Measurements from ENCODE around the gene AP2A2.

DNA sequence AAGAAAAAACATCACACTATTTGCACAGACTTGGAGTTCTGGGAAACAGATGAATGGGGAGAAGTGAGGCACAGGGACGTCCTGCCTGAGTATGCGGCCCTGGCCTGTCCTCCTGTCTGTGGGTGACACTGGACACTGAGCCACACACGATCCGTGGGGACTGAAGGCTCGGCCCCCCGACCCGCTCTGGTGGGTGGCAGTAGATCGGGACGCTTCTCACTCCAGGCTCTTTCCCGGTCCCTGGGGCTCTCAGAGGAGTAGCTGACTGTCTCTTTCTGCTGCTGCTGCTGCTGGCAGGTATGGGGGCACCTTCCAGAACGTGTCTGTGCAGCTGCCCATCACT, 83.1 kb downstream of the AP2A2 start:
- TF ChIP-seq CTCF (IDR thresholded peaks at IDR 0.05 in 8 of 11, conservative IDR thresholded peaks at IDR 0.05 in 3 of 11): no peak
- TF ChIP-seq POLR2AphosphoS5 (IDR thresholded peaks at IDR 0.05): no peak
- no peak for TF ChIP-seq POLR2A (IDR thresholded peaks at IDR 0.05)
